GM19395 (cell line): ENCODE results near the gene ZC3H12C.

Experiments
- ATAC-seq: cut with Tn5 transposase; IDR thresholded peaks from one replicate; pipeline ENCODE4 v1.9.1; 2021; ENCODE audit warnings: mild to moderate bottlenecking, moderate library complexity; ENCODE audit not compliant: unreplicated experiment

The ZC3H12C gene

GRCh38 chr11:110096496-110096895 lies 3.3 kb downstream of the ZC3H12C start:
- no peak for ATAC-seq

DNA sequence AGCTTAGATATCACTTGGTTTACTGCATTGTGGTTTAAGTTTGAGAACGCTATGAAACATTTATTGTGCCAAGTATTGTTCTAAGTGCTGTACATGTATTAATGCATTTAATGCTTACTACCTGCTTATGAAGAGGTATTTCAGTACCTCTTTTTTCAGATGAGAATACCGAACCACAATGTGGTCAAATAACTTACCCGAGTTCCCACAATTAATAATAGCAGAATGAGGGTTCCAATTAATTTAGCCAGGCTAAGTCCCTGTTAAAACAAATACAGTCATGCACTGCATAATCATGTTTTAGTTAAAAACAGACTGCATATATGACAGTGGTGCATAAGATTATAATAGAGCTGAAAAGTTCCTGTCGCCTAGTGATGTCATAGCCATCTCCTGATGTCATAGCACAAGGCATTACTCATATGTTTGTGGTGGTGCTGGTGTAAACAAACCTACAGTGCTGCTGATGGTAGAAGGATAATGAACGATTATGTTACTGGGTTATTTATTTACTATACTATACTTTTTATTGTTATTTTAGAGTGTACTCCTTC lies 4.3 kb downstream of the ZC3H12C start:
- ATAC-seq: no peak

DNA sequence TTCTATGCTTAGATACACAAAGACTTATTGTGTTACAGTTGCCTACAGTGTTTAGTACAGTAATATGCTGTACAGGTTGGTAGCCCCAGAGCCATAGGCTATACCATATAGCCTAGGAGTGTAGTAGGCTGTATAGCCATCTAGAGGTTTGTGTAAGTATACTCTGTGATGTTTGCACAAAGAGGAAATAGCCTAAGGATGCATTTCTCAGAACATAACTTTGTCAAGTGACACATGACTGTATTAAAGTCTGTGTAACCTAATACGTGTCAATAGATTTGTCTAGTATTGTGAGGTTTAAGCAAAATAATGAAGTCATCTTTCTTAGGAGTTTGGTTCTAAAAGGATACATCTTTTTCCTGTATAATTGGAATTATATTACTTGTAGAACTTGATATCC lies 5.5 kb downstream of the ZC3H12C start:
- peak; percentile 74 for ATAC-seq

GRCh38 chr11:110100476-110101240 lies 7.5 kb downstream of the ZC3H12C start:
- ATAC-seq: no peak

DNA sequence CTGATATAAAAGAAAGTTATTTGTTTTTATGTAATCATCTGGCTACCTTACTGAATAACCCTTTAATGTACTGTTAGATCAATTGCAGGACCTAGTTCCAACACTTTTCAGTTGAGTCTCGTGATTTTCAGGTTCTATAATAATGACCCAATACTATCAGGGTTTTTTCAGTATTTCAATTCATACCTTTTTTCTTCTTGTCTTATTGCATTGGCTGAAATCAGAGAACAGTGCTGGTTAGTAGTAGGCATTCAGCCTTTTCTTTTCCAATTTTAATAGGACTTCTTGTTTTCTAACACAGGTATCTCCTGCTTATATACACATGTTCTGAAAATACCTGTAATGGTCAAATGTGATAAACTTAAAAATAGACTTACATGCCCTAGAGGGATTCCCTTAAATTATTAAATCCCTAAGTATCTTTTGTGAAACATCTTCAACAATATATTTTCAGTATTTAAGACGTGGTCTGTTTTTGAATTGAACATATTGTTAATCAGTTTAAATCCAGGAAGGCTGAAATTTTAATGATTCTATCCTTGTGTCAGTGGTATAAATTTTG lies 13.6 kb downstream of the ZC3H12C start:
- ATAC-seq: no peak

DNA sequence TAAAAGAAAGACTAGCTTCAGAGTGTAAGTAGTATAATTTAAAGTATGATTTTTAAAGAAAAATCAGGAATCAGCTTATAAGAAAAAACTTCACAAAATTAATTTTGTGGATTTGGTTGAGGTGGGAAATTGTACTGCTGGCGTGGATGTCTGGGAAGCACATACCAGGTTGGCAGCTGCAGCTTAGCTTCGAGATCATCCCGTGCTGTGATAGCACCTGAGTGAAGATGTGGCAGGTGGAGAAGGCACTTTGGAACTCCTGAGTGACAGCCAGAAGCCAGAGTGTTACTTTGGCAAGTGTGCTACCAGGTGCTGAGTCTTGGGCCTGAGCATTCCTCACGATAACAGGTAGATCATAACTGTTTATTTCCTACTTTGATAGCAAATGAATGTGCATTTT lies 17.7 kb downstream of the ZC3H12C start:
- ATAC-seq: no peak

GRCh38 chr11:110112457-110112856 lies 19.3 kb downstream of the ZC3H12C start:
- no peak for ATAC-seq

DNA sequence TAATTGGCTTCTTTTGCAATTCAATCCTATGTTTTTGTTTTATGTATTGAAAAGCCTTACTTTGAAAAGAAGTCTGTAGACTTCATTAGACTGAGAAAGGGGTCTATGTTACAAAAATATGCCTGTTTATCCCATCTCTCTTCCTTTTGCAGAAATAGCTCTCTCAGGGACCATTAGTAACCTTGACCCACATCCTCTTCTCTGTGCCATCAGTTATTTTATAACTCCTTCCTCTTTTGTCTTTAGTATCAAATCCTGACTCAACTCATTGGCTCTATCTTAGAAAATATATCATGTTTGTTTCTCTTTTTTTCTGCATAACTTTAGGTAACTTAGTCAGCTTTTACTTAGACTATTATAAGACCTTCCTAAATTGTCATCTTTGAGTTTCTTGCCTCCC lies 20.3 kb downstream of the ZC3H12C start:
- ATAC-seq: no peak

- ATAC-seq: no peak
These were observed 20.8 kb downstream of the ZC3H12C start for GRCh38 chr11:110113973-110114372.

DNA sequence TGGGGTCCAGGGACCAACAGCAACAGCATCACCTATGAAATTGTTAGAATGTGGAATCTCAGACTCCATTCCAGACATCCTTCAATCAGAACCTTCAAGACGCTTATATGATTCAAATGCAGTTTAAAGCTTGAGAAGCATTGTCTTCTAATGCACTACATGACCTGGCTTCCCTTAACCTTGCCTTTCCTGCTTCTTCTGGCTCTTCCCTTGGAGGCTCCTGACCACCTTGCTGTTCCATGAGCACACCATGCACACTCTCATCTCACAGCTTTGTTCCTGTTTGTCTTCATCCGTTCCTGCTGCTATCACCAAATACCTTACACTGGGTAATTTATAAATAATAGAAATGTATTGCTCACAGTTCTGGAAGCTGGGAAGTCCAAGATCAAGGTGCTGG lies 26.1 kb downstream of the ZC3H12C start:
- ATAC-seq: no peak

DNA sequence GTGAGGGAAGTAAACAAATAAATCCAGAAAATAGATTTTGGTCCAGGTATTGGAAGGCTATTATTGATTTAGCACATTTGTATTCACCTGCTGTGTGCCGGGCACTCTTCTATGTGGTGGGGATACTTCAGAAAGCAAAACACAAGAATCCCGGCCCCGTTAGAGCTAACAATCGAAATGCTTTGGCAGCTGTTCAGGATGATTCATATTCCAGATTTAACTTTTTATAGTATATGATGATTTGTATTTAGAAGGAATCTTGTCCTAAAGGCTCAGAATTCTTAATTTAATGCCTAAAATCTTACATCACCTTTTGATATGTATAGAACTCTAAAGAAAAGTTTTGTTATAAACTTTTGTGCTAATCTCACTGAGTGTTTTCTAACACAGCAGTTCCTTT lies 28.0 kb downstream of the ZC3H12C start:
- no peak for ATAC-seq

DNA sequence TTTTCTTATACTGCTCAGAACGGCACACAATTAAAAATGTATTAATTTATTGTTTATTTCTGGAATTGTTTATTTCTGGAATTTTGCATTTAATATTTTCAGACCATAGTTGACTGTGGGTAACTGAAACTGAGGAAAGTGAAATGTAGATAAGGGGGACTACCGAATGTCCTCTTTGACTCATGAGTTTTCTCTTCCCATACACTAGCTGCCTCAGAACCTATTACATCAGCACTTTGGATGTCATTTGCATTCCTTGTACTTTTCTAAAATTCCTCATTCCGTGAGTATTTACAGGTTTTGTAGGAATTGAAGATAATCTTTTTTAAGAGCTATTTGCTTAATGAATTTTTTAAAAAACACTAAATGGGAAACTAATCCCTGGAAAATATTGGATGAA lies 29.8 kb downstream of the ZC3H12C start:
- ATAC-seq: no peak

DNA sequence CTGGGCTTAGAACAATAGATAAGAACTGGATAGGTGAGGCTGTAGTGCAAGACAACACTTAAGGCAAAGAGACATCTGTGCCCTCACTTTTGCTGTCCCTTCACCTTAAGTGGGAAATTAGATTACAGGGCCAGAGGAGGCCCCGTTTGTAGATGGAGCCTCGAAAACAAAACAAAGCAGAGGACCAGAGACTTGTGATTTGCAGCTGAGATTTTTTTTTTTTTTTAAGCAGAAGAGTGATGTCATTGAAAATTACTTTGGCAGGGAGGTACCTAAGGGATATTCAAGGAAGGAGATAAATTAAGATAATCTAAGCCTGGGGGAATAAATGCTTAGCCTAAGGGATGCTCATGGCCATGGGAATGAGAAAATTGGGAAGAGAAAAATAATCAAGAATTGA lies 31.4 kb downstream of the ZC3H12C start:
- no peak for ATAC-seq

- ATAC-seq: no peak
These were observed 32.4 kb downstream of the ZC3H12C start for GRCh38 chr11:110125632-110126031.

DNA sequence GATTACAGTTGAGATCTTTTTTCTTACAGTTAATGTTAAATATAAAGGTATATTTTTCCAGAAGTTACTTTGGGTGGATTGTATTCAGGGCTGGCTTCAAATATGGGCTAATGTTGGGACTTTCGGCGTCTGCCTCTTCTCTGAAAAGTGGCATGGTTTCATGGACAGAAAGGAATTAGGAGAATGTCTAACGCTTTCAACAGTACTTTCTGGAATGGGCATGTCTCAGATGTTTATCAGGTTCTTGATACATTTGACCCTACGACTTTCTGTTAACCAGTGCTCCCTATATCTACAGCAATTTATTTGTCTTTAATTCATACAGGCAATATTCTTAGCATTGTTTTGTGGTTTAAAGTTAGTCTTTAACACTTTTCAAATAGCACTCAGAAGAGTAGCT lies 33.7 kb downstream of the ZC3H12C start:
- ATAC-seq: no peak

DNA sequence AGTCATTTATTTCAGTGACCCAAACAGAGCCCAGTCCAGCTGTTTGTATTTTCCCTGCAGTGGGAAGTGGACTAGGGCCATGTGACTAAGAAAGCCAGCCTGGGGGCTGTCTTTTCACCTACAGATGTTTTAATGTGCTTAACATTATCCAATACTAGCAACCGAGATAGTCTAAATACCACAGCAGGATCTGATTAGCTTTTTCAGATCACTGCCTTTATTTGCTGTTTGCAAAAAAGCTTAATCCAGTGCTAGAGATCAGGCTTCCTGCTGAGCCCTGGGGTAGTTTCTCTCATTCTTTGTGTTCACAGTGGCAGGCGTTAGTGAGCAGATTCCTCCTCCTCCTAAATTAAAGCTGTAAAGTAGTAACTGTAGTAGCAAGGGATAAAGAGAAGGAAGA lies 35.0 kb downstream of the ZC3H12C start:
- no peak for ATAC-seq

DNA sequence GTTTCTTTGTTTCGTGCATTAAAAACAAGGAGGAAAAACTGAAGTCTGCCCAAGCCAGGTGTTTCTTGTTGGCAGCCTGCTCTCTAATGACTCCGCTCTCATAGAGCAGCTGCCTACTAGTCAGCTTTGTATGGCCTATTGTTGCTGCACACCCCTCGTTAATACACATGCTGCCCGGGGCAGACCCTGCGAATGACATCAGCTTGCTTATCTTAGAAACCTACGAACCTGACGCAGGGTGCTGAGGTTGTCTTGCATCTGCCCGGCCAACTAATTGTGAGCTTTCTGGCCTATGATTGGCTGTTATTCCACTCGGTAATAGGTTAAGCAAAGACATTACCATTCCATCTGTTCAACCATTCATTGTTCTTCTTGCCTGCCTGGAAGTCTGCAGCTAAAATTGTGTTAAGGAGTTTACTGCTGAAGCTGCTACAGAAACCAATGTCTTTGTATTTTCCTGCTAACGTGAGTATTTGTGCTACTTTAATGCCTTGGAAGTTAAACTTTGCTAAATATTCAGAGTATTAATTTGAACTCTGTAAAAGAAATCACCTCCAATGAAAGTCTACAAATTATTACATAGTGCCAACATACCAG lies 37.5 kb downstream of the ZC3H12C start:
- no peak for ATAC-seq

DNA sequence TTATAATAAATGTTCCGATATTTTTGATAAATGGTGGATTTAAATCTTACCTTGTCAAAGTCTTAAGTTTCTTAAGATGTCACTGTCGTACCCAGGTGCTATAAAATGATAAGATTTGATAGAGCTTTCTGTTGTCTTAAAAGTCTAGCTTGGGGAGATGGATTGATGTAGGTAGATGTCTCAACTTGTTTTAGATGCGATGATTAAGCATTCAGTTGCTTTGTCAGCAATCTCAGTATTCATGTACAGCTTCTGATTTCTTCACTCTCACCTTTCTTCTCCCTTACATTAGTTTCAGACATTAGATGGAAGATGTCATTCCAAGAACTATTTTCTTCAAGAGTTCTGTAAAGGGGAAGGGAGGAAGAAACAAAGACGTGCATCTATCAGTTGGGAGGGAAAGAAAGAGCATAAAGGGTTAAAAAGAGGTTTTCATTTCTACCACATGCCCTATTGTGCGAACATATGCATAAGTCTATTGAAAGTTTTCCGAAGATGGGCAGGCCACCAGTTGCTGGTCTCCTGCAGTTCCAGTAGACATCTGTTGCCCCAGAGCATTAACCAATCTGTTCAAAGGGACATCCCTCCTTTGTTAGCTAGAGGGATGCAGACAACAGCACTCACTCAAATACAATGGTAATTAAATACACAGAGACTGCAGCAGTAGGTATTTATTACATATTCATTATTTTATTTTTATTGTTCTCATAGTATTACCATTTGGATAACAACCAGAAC lies 38.4 kb downstream of the ZC3H12C start:
- ATAC-seq: no peak

- ATAC-seq: no peak
These were observed 40.0 kb downstream of the ZC3H12C start for GRCh38 chr11:110133160-110133559.

- ATAC-seq: no peak
These were observed 40.9 kb downstream of the ZC3H12C start for GRCh38 chr11:110134110-110134509.

GRCh38 chr11:110141812-110142211 lies 48.6 kb downstream of the ZC3H12C start:
- no peak for ATAC-seq
